HCT116 (cell line): ENCODE results near the gene RNF225. TPM values are rescaled to one million over a fixed set of nuclear protein-coding genes. Genes with fewer than 3 reads are reported as not detected.

ENCODE experiments used
- ATAC-seq: fragments of 200-7000 bp; cut with Tn5 transposase; 2 replicates; pipeline ENCODE4 v1.9.1; 2020; ENCODE audit warnings: mild to moderate bottlenecking, moderate library complexity
- Bru-seq: library from RNA; stranded (reverse); fragments of 400-500 nt; gene quantifications from one replicate; lab custom pipeline; 2021; lab: Mats Ljungman, UMichigan
- BruChase-seq, 2 experiments: library from RNA; stranded (reverse); fragments of 400-500 nt; gene quantifications; one replicate each; lab custom pipeline; 2021; lab: Mats Ljungman, UMichigan
- BruUV-seq: library from RNA; stranded (reverse); fragments of 400-500 nt; replicated peaks from 2 replicates; lab custom pipeline; 2021; lab: Mats Ljungman, UMichigan
- CTCF ChIA-PET: fragments of 300-600 bp; sonication (Branson Sonifier 250); formaldehyde crosslinking; loops from one replicate; lab custom pipeline; 2021; ENCODE audit warnings: antibody characterized with exemption; lab: Charles Lee
- POLR2A ChIA-PET: fragments of 300-600, 350-600 bp; sonication (Branson Sonifier 250); formaldehyde crosslinking; loops from one replicate; lab custom pipeline; 2021; ENCODE audit warnings: antibody characterized with exemption; lab: Charles Lee
- RAD21 ChIA-PET, 2 experiments: fragments of 300-600 bp; sonication (Branson Sonifier 250); formaldehyde crosslinking; loops; one replicate each; lab custom pipeline; 2023; ENCODE audit warnings: low total read pairs in 2 of 2; ENCODE audit not compliant: uncharacterized antibody in 2 of 2, unreplicated experiment in 2 of 2, low non-redundant PET in 1 of 2; lab: Charles Lee
- DNase-seq: peaks from one replicate; pipeline ENCODE4 v3.0.0-alpha.2; 2010; ENCODE audit warnings: low read depth, low spot score
- H2AFZ ChIP-seq: fragments of 200-600 bp; shearing (Covaris generic), sonication (generic); 2 replicates; pipeline ENCODE4 v1.6.1; 2017; ENCODE audit warnings: low read depth, mixed run types, mixed read lengths, antibody characterized with exemption, low read length; ENCODE audit not compliant: poor library complexity, severe bottlenecking
- H3K27ac ChIP-seq: 2 replicates; pipeline ENCODE4 v1.5.1; 2012; ENCODE audit warnings: low read depth, low read length
- H3K27me3 ChIP-seq: fragments of 200-600 bp; sonication (generic); 2 replicates; pipeline ENCODE4 v1.6.1; 2016; ENCODE audit warnings: mixed run types, low read length, mixed read lengths; ENCODE audit not compliant: insufficient read depth
- H3K36me3 ChIP-seq, 2 experiments: fragments of 200-500 bp in 1 of 2; fragments of 200-600 bp in 1 of 2; sonication (Bioruptor generic) in 1 of 2; sonication (generic) in 1 of 2; 2 replicates each; pipeline versions ENCODE4 v1.5.1 to v1.6.1; 2014 to 2016; ENCODE audit warnings: low read length in 2 of 2, inconsistent platforms in 1 of 2, mixed read lengths in 1 of 2, mixed run types in 1 of 2; ENCODE audit not compliant: insufficient read depth in 2 of 2, control insufficient read depth in 1 of 2
- H3K4me1 ChIP-seq, 2 experiments: fragments of 200-600 bp in 1 of 2; sonication (generic) in 1 of 2; 2 replicates each; pipeline versions ENCODE4 v1.5.1 to v1.6.1; 2012 to 2017; ENCODE audit warnings: low read length in 2 of 2, inconsistent platforms in 1 of 2, mild to moderate bottlenecking in 1 of 2, mixed read lengths in 1 of 2, mixed run types in 1 of 2, moderate library complexity in 1 of 2; ENCODE audit not compliant: insufficient read depth in 2 of 2, control insufficient read depth in 1 of 2
- H3K4me2 ChIP-seq: fragments of 200-600 bp; sonication (generic); 2 replicates; pipeline ENCODE4 v1.6.1; 2017; ENCODE audit warnings: mixed run types, low read length, mixed read lengths
- H3K4me3 ChIP-seq, 2 experiments: fragments of 200-600 bp in 1 of 2; sonication (generic) in 1 of 2; replicated peaks in 1 of 2; 2 replicates each; pipeline ENCODE4 v1.5.1; 2011 to 2016; ENCODE audit warnings: low read length in 2 of 2, control low read depth in 1 of 2, low read depth in 1 of 2, mild to moderate bottlenecking in 1 of 2, mixed read lengths in 1 of 2, mixed run types in 1 of 2
- H3K79me2 ChIP-seq: fragments of 200-600 bp; sonication (generic); 2 replicates; pipeline ENCODE4 v1.6.1; 2017; ENCODE audit warnings: mild to moderate bottlenecking, mixed run types, low read length, moderate library complexity, mixed read lengths; ENCODE audit not compliant: insufficient read depth
- H3K9ac ChIP-seq: fragments of 200-600 bp; sonication (generic); 2 replicates; pipeline ENCODE4 v1.6.1; 2016; ENCODE audit warnings: low read length, mixed read lengths
- H3K9me2 ChIP-seq: fragments of 200-600 bp; sonication (generic), shearing (Covaris generic); 2 replicates; pipeline ENCODE4 v1.6.1; 2017; ENCODE audit warnings: mixed run types, mild to moderate bottlenecking, moderate library complexity; ENCODE audit not compliant: insufficient read depth
- H3K9me3 ChIP-seq, 2 experiments: fragments of 200-500 bp in 1 of 2; fragments of 200-600 bp in 1 of 2; sonication (Bioruptor generic) in 1 of 2; sonication (generic) in 1 of 2; 2 replicates each; pipeline ENCODE4 v1.6.1; 2014 to 2017; ENCODE audit warnings: low read length in 2 of 2, mixed read lengths in 2 of 2, inconsistent platforms in 1 of 2, low read depth in 1 of 2, mild to moderate bottlenecking in 1 of 2, mixed run types in 1 of 2, moderate library complexity in 1 of 2; ENCODE audit not compliant: control insufficient read depth in 1 of 2, insufficient read depth in 1 of 2
- H4K20me1 ChIP-seq: fragments of 200-600 bp; sonication (generic), shearing (Covaris generic); 2 replicates; pipeline ENCODE4 v1.6.1; 2017; ENCODE audit warnings: mixed run types, mild to moderate bottlenecking, moderate library complexity; ENCODE audit not compliant: insufficient read depth
- CBX3 ChIP-seq: IDR thresholded peaks from 2 replicates; pipeline ENCODE4 v1.6.1; 2012; ENCODE audit warnings: low read depth
- CEBPB ChIP-seq: IDR thresholded peaks from 2 replicates; pipeline ENCODE4 v1.6.1; 2012; ENCODE audit warnings: low read depth
- EGR1 ChIP-seq: IDR thresholded peaks from 2 replicates; pipeline ENCODE4 v1.6.1; 2012; ENCODE audit warnings: low read depth
- JUND ChIP-seq: IDR thresholded peaks from 2 replicates; pipeline ENCODE4 v1.6.1; 2012
- MAX ChIP-seq: IDR thresholded peaks from 2 replicates; pipeline ENCODE4 v1.6.1; 2012
- POLR2AphosphoS5 ChIP-seq: IDR thresholded peaks from 2 replicates; pipeline ENCODE4 v1.6.1; 2011; ENCODE audit warnings: mild to moderate bottlenecking, low read depth, low read length, moderate library complexity
- RAD21 ChIP-seq: IDR thresholded peaks from 2 replicates; pipeline ENCODE4 v1.6.1; 2012; ENCODE audit warnings: low read depth, mild to moderate bottlenecking
- SP1 ChIP-seq: IDR thresholded peaks from 2 replicates; pipeline ENCODE4 v1.6.1; 2012; ENCODE audit warnings: low read depth
- SRF ChIP-seq: IDR thresholded peaks from 2 replicates; pipeline ENCODE4 v1.6.1; 2012; ENCODE audit warnings: low read depth
- TCF7L2 ChIP-seq: IDR thresholded peaks from 2 replicates; pipeline ENCODE4 v1.7.0; 2011; ENCODE audit warnings: borderline replicate concordance, inconsistent platforms; ENCODE audit not compliant: insufficient read depth, insufficient read length; ENCODE audit errors: extremely low read depth
- YY1 ChIP-seq: IDR thresholded peaks from 2 replicates; pipeline ENCODE4 v1.6.1; 2011; ENCODE audit warnings: low read length, low read depth, moderate library complexity, mild to moderate bottlenecking; ENCODE audit not compliant: insufficient replicate concordance; ENCODE audit errors: extremely low read depth
- ZFX ChIP-seq: fragments of 450-650 bp; IDR thresholded peaks from 2 replicates; pipeline ENCODE4 v1.6.1; 2017
- intact Hi-C: fragments of 100-400 bp; cut with micrococcal nuclease; formaldehyde crosslinking; loops from 2 replicates; pipeline ENCODE4 v1.10.0; 2022
- long read RNA-seq: library from polyadenylated mRNA; unstranded; transcript quantifications from one replicate; pipeline ENCODE4 v2.0.0, GENCODE V29; 2021; ENCODE audit not compliant: unreplicated experiment
- polyA plus RNA-seq: library from polyadenylated mRNA; unstranded; fragments of >200 nt; gene quantifications from 2 replicates; pipeline ENCODE4 v1.2.1, GENCODE V29; 2012; ENCODE audit warnings: missing spikeins
- total RNA-seq: library from RNA; stranded (reverse); gene quantifications from one replicate; pipeline ENCODE4 v1.2.1, GENCODE V29; 2021; ENCODE audit not compliant: unreplicated experiment
- TF ChIP-seq, protein P1 (sequence below): IDR thresholded peaks from 2 replicates; pipeline ENCODE4 v1.6.1; 2012

The RNF225 gene
- 1.2 TPM for total RNA-seq
- polyA plus RNA-seq, result not detected in 2 replicates
- Bru-seq, nascent RNA, result percentile 42 among the genes with signal in this experiment
- percentile 28 among the genes with signal in this experiment for BruChase-seq, experiment 1, labeled RNA remaining after a 6-hour chase
- BruChase-seq, experiment 2, labeled RNA remaining after a 2-hour chase, result percentile 24 among the genes with signal in this experiment
- long read RNA-seq, result 0 reads

GRCh38 chr19:58395220-58395978 lies at the start of gene RNF225:
Gene RNF225 (plus strand): TSS chr19:58395656. CDS start chr19:58396090, 434 bp downstream.
- BruUV-seq, result no TSS peak
- Histone ChIP-seq H3K9me3 (no peaks in the 10 kb centered on the region), H3K9me2 (no peaks in the 10 kb centered on the region), H3K4me3 (no peak within 1 kb of the TSS), H2AFZ (no peak within 1 kb of the TSS), H3K9ac (peak within 1 kb of the TSS; percentile 22), H3K27ac (peak within 1 kb of the TSS; percentile 36), H3K79me2 (peaks cover 31% of the 10 kb centered on the region), H4K20me1 (peaks cover 27% of the 10 kb centered on the region; the same call in 1 of the 2 replicates), H3K27me3 (no peaks in the 10 kb centered on the region), H3K36me3 (peaks cover 22 to 47% of the 10 kb centered on the region in 2 experiments; a peak in 3 of 4 replicates), H3K4me2 (peak within 1 kb of the TSS; percentile 48), H3K4me1 (peaks cover 22 to 55% of the 10 kb centered on the region in 2 experiments)
- ChIA-PET RAD21 (no interaction called here), CTCF (no interaction called here), POLR2A (no interaction called here)
- intact Hi-C loops, result no loop called here
- DNase-seq (no peak), ATAC-seq (peak; percentile 76)
- TF ChIP-seq CEBPB (no peak), JUND (peak; percentile 11; the same call in 1 of the 2 replicates), SP1 (no peak; the same call in 1 of the 2 replicates), CBX3 (no peak), SRF (no peak), YY1 (no peak), EGR1 (no peak), TCF7L2 (no peak), RAD21 (no peak), ZFX (no peak; the same call in 1 of the 2 replicates), MAX (no peak), POLR2AphosphoS5 (peak; percentile 81)
- TF ChIP-seq, protein P1, sequence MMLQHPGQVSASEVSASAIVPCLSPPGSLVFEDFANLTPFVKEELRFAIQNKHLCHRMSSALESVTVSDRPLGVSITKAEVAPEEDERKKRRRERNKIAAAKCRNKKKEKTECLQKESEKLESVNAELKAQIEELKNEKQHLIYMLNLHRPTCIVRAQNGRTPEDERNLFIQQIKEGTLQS, result no peak
